Amygdala (tissue), 56 donors: ENCODE measurements around the gene SPNS3.

Experiments used
- DNase-seq, 56 donors: peaks; one replicate each; lab custom pipeline; 2025; lab: John Stamatoyannopoulos, UW

SPNS3 gene

DNA sequence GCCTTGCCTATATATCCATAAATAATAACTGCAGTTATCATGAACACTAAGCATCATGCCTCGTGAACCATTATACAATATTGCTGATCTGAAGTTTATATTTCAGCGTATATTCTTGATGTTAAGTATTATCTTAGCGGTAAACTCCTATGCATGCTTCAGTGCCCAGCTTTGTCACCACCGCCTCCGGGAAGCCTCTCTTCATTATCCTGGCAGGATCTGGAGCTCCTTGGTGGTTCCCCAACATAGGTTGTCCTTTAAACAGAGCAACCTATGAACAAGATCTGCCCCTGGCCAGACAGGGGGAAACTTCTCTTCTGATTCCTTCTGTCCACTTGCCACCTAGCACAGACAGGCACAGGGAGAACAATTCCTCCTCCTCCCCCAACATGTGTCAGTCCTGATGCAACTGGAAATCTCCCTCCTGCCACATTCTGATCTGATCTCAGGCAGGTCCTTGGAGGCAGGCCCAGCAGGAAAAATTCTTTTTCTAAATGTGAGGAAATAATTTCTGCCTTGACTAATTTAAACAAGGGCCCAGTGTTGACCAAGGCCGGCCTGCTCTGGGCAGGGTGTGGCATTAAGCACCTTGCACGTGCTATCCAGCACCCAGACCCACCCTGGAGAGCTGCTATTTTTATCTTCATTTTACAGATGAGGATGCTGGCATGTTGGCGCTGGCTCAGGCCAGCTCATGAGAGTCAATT, 87.3 kb downstream of the SPNS3 start:
- no peak for DNase-seq

DNA sequence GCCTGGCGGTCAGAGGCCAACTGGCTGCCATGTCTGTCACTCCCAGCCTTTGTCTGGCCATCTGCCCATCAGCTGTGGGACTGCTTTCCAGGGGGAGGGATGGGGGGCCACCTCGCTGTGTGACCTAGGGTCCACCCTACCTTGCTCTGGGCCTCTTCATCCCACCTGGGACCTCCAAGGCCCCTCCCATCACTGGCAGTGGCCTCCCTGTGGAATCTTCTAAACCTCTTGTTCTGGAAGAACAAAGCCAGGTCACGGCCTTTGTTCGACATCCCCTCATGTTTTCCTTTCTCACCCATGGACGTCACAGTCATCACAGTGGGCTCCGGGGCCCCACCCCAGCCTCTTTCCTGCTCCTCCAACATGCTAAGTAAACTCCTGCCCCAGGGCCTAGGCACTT, 88.9 kb downstream of the SPNS3 start:
- no peak for DNase-seq

DNA sequence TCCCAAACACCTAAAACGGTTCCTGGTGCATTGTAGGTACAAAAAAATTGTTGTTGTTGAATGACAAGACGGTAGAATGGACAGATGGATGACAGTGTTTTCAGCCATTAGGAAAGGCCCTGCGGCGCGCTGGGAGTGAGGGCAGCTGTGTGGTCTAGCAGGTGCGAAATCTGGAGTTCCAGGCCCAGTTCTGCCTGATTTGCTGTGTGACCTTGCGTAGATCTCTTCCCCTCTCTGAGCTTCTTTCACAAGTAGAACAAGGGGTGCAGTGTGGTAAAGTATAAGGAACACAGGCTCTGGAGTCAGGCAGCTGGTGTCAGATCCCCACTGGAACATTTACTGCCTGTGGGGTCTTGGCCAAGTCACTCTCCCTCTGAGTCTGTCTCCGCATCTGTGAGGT, 90.2 kb downstream of the SPNS3 start:
- DNase-seq: no peak

DNA sequence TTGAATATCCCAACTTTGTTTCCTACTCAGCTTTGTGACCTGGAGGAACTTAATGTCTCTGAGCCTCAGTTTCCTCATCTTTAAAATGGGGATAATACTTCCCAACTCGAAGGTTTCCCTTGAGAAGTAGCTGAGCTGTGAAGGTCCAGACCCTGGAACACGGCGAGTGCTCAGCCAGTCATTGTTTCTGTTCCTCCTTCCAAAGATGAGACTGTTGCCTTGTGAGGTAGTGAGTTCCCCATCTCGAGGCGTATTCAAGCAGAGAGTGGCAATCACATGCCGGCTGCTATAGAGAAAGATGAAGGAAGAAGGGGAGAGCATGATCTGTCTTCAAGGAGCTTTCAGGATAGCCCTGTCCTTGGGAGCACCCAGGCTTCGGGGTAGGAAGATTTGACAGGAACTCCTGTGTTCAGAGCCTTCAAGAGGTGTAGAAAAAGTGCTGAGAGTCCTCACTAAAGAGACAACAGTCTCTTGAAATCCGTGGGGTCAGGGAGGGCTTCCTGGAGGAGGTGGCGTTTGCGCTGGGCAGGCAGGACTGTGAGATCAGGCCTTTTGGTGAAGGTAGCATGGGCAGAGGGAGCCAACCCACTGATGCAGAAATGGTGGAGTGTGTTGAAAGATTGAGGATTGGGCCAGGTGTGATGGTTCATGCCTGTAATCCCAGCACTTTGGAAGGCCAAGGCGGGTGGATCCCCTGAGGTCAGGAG, 92.1 kb downstream of the SPNS3 start:
- no peak for DNase-seq

DNA sequence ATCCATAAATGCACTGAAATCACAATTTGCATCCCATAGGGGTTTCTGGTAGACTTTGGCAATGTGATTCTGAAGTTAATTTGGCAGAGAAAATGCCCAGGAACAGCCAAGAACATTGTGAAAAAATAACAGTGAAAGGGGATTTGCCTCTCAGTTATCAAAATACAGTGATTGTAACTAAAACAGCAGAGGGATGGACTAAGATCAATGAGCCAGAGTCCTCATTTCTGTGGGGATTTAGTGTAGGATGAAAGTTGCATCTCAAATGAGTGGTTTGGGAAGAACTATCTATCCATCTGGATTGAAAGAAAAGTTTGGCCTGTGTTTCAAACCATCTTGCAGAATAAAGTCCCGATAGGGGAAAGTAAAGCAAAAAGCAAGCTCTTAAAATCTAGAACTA, 93.4 kb downstream of the SPNS3 start:
- DNase-seq: no peak

DNA sequence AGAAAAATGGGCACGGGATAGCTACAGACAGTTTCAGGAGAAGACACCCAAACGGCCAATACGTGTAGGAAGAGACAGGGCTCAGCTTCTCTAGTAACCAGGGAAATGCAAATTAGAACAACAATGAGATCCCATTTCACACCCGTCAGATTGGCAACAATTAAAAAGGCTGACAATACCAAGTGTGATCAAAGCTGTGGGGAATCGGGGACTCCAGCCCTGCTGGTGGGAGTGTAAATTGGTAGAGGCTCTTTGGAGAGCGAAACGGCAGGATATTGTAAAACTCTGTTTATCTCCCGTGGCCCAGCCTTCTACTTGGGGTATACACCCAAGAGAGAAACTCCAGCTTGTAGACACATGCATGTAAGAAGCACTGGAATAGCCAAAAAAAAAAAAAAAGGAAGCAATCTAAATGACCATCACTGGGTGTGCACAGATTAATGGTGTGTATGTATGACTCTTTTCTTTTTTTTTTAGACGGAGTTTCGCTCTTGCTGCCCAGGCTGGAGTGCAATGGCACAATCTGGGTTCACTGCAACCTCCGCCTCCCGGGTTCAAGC, 93.9 kb downstream of the SPNS3 start:
- peak in 1 of 56 donors; percentile 8 for DNase-seq

DNA sequence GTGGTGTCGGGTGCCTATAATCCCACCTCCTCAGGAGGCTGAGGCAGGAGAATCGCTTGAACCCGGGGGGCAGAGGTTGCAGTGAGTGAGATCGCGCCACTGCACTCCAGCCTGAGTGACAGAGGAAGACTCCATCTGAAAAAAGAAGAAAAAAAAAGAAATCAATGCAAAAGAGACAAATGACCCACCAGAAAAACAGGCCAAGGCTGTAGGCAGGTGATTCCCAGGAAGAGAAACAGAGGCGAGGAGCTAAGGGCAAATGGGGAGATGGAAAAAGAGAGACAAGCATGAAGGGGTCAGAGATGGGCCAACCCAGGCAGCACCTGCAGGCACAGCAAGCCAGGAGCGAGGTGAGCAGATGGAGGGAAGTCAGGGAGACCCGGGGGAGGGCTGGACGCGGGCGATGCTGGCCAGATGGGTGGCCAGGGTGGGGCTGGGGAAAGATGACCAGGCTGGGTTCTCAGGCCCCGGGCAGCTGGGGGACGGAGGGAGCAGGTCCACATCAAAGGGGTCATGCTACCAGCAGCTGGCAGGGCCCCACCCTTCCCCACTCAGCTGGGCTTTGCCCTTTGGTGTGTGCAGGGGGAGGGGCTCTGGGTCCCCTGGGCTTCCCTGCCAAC, 95.9 kb downstream of the SPNS3 start:
- peak in 1 of 56 donors; percentile 24 for DNase-seq

DNA sequence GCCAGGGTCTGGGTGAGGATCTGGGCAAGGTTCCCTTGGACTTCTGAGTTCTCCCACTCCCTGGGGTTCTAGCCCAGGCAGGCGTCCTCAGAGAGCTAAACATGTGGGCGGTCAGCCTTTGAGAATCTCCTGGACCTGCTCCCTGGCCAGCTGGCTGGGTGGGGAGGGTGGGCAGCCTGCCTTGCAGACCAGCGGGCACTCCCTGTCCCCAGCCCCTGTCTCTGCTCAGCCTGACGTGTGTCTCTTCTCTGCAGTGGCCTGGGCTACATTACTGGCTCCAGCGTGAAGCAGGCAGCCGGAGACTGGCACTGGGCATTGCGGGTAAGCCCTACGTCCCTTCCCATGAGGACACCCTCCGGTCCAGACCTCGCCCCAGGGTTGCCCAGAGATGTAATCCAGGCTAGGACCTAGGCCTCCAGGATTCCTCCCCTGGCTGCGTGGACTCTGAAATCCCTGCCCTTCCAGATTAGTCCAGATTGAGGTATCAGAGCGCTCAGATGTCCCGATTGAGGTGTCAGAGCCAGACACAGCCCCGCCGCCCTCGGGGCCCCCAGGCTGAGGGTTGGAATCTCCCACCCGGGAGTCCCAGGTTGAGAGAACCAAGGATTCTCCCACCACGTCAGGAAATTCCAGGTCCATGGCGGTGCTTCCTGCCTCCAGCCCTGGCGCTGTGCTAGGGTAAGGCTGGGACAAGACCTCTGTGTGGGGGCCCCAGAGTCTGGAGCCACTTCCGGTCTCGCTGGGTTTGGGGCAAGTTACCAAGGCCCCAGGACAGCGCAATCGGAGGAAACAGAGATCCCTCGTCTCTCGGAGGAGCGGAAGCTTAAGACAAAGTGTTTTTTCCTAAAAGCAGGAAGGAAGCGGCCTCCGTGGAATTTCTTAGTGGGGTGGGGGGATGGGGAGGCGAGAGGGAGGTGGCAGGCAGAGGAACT, 97.3 kb downstream of the SPNS3 start:
- DNase-seq: peak in 4 of 56 donors; percentile 15 to 21 (median 18)

DNA sequence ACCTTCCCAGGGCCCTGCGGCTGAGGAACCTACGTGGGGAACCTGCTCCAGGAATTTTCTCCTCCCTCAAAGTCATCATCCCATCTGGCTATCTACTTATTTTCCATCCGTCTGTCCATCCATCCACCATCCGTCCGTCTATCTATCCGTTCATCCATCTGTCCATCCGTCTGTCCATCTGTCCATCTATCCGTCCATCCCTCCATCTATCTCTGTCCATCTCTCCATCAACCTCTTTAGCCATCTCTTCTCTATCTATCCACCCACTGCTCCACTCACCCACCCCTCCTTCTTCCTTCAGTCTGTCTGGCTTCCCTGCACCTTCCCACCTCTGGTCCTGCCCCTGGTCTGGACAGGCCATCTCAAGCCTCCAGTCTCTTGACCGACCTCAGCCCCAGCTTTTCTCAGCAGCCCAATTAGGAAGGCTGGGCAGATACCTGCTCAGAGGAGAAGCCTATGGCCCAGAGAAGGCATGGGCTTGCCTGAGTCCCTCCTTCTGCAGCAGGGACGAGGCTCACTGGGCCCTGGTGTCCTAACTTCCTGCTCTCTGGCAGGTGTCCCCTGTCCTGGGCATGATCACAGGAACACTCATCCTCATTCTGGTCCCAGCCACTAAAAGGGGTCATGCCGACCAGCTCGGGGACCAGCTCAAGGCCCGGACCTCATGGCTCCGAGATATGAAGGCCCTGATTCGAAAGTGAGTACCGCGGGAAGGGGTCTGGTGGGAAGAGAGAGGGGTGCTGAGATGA, 98.4 kb downstream of the SPNS3 start:
- no peak for DNase-seq

DNA sequence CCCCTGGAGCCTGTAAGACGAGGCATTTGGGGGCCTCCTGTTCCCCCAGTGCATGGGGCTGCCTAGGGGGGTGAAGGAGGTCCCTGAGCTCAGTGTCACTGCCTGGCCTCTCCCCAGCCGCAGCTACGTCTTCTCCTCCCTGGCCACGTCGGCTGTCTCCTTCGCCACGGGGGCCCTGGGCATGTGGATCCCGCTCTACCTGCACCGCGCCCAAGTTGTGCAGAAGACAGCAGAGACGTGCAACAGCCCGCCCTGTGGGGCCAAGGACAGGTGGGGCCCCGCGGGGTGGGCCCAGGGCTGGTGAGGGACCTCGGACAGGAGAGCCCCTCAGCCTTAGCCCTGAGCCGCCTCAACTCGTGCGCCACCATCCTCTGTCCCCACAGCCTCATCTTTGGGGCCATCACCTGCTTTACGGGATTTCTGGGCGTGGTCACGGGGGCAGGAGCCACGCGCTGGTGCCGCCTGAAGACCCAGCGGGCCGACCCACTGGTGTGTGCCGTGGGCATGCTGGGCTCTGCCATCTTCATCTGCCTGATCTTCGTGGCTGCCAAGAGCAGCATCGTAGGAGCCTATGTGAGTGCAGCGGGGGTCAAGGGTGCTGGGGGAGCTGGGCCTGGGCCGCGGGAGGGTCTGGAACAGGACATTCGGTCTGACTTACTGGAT, 99.3 kb downstream of the SPNS3 start:
- DNase-seq: no peak

DNA sequence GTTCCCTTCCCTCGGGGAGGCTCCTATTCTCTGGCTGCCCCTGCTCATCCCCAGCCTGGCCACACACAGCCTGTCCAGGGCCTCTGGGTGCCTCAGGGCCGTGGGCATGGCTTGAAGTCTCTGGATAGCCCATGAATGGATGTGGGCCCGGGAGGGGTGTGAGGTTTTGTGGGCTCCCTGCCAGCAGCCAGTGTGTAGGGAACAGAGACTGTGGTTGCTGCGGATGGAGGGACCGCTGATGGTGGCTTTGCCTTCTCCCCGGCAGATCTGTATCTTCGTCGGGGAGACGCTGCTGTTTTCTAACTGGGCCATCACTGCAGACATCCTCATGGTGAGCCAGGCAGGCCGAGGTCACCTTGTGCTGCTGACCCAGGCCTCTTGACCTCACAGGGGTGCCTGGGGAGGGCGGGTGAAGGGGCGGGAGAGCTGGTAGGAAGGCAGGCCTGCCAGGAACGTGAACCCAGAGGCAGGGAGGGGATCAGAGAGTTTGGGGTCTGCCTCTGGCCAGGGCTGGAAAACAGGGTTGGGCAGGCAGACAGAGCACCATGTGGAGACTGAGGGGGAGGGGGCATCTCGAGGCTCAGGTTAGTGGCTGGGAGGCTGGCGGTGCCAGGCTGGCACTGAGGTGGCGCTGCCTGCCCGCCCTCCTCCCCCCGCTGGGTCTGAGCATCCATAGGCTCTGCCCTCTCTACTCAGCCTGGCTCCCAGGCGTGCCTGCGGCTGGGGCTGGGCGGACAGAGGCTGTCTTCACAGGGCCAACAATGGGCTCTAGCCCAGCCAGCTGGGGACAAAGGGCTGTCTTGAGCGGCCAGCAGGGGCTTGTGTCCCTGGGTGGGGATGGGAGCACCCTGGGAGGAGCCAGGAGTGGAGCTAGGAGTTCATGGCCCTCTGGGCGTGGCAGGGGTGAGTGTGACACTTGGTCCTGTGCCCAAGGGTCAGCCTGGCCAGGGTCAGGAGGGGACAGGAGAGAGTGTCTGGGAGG, 100.1 kb downstream of the SPNS3 start:
- DNase-seq: peak in 55 of 56 donors; percentile 54 to 98 (median 88)

DNA sequence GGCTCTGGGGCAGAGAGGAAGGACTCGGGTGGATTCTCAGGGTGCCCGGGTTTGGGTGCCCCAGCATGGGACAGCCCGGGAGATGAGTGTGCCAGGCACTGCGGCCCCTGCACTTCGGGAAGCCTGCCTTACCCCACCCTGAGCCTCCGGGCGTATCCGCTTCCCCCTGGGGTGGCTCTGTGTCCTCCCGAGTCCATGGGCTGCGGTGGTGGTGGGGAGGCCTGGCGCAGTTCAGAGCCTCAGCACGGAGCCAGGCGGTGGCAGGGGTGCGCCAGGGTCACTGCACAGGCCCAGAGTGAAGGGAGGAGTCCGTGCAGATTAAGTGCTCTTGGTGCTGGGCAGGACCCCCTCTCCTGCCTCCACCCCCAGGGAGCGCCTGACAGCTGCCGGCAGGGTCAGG, 100.8 kb downstream of the SPNS3 start:
- DNase-seq: peak in 9 of 56 donors; percentile 57 to 80 (median 67)

DNA sequence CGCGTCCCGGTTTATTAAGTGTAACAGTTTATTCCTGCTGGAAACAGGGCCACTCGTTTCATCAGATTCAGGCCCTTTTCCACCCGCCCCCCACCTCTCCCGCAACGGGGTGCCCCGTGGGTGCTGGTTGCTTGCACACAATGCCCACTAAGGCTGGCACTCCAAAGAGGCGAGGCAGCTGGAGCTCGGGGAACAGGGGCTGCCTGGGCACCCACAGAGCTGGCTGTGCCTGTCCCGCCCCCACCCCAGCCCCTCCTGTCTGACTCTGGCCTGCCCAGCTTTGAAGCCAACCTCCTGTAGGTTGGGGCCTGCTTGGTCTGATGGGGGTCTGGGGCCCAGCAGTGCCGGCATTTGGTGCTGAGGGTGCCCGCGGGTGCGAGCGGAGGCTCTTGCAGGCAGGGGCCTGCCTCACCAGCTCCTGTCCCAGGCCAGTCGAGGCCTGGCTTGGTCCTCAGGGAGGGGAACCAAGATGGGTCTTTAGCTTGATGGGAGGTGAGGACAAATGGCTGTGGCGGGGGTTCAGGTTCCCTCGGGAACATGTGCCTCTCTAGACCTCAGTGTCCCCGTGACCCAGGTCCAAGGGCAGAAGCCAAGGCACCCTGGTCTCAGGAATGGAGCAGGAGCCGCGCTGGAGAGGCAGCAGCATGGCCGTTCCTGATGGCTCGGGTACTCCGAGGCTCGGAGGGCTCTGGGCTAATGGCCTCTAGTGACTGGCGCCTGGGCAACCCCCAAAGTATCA, 101.4 kb downstream of the SPNS3 start:
- DNase-seq: peak in 20 of 56 donors; percentile 22 to 73 (median 52)

DNA sequence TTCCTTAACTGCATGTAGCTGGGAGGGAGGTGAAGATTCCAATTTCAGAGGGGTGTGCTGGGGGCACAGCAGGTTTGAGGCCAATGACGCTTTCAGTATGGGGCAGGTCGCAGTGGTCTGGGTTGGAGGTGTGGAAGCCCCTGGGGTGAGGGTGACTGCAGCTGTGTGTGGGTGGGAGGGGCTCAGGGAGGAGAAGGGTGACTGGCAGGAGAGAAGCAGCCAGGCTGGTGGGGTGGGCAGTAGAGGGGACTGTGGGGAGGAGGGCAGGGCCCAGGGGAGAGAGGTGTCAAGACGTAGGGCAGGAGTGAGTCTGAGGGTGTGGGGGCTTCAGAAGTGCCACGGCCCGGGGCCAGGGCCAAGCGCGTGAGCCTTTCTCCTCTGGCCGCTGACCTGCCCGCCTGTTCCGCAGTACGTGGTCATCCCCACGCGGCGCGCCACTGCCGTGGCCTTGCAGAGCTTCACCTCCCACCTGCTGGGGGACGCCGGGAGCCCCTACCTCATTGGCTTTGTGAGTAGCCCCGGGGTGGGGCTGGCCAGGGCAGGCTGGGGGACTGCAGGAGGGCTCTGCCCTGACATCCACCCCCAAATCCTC, 102.0 kb downstream of the SPNS3 start:
- peak in 1 of 56 donors; percentile 19 for DNase-seq

DNA sequence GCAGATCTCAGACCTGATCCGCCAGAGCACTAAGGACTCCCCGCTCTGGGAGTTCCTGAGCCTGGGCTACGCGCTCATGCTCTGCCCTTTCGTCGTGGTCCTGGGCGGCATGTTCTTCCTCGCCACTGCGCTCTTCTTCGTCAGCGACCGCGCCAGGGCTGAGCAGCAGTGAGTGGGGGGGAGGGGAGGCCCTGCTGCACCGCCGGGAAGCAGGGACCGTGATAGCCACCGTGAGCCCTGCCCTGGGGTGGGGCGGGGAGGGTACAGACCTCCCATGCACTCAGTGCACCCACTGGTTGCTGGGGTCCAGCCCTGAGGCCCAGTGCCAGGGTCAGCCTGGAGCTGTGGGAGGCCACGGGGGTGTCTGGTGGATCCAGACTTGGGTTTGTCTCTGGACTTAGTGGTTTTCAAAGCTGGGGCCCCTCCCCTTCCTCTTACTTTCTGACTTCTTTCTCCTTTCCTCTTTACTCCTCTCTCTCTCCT, 102.6 kb downstream of the SPNS3 start:
- DNase-seq: peak in 12 of 56 donors; percentile 27 to 67 (median 52)

DNA sequence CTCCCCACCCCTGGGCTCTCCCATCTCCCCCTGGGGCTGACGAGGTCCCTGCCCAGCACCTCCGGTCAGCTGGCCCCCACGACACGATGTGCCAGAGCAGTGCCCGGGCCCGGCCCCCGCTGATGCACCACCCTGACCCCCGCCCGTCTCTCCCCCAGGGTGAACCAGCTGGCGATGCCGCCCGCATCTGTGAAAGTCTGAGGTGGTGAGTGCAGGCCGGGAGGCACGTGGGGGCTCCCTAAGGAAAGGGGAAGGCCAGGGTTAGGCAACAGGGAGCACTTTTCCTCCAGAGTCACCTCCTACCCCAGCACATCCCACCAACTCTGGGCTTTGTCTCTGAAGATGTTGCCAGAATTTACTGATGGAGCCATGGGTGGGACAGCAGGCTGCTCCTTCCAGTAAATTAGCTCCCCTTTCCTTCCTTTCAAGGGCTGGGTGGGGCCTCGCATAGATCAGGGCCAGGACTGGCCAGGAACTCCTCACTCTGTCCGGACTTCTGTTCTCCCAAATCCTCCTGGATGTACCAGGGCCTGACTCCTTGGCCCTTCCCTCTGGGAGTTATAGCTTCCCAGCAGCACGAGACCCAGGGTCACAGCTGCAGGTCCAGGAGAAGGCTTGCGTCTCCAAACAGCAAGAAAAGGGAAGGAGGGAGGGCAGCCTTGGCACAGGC, 103.1 kb downstream of the SPNS3 start:
- DNase-seq: peak in 14 of 56 donors; percentile 23 to 67 (median 50)
